GM19397 (cell line): ENCODE data around the gene HGFAC.

ENCODE experiments used
- ATAC-seq: cut with Tn5 transposase; IDR thresholded peaks from one replicate; pipeline ENCODE4 v1.9.1; 2021; ENCODE audit warnings: mild to moderate bottlenecking, moderate library complexity; ENCODE audit not compliant: unreplicated experiment

Gene HGFAC

GRCh38 chr4:3471886-3472285 is 30.1 kb downstream of the HGFAC start:
- ATAC-seq: no peak

DNA sequence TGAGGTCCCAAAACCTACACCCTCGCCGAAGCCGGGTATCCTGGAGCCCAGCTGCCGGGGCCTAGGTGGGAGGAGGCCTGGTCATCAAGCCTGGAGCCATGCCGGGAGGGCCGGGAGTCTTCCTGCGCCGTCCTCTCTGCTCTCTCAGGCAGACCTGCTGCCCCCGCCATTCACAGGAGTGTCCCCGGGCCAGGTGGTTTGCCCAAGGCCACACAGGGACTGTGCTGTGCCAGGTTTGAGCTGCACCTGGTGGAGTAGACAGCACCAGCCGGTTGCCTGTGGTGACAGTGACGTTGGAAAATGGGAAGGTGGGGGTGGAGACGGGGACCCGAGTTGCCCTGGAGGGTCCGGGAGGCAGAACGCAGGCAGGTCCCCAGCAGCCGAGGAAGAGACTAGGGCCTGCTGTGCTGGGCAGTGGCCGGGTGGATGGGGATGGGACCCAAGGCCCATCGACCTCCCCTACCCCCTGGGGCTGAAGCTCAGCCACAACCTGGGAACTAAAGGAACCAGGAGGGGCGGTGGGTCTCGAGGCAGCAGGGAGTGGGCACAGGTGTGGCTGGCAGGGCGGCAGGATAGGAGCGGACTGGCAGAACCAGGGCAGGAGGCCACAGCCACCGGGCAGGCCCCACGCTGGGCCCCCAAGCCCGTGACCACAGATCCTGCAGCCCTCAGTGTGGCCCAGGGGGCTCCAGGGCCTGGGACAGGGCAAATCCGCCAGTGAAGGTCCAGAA is 30.8 kb downstream of the HGFAC start:
- no peak for ATAC-seq

GRCh38 chr4:3473181-3473950 is 31.6 kb downstream of the HGFAC start:
- no peak for ATAC-seq

DNA sequence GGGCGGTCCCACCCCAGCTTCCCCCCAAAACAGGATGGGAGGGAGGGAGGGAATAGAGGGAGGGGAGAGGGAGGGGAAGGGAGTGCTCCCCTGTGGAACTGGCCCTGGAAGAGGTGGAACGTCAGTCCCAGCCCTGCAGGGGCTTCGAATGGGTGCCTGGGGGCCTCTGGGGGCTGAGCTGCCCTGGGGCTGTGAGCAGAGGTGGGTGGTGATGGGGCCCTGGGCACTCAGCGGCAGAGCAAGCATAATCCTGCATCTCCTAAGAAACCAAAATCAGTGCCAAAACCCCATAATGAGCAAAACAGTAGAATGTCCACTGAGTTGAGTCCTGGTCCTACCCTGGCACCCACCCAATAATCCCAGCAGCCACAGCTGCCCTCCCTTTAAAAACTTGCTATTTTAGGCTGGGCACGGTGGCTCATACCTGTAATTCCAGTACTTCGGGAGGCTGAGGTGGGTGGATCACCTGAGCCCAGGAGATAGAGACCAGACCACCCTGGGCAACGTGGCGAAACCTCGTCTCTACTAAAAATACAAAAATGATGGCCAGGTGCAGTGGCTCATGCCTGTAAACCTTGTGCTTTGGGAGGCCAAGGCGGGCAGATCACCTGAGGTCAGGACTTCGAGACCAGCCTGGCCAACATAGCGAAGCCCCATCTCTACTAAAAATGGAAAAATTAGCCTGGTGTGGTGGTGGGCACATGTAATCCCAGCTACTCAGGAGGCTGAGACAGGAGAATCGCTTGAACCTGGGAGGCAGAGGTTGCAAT is 32.4 kb downstream of the HGFAC start:
- no peak for ATAC-seq

GRCh38 chr4:3475041-3475712 is 33.4 kb downstream of the HGFAC start:
- no peak for ATAC-seq

DNA sequence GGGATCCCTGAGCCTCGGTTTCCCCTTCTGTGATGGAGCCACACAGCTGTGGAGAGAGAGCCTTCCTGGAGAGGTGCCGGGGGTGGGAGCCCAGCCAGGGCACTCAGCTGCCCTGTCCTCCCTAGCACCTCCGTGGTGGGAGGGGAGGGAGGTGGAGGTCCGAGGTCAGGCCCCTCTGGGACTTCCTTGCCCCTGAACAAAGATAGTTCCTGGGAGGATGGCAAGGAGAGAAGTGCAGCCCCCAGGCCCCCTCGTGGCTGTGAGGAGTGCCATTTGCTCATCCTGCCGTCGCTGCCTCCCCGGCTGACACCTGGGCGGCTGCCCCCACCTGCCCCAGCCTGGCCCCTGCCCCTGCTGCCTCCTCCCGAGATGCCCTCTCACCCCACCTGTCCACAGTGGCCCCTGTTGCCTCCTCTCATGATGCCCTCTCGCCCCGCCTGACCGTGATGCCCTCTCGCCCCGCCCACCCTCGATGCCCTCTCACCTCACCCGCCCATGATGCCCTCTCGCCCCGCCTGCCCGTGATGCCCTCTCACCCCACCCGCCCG is 34.0 kb downstream of the HGFAC start:
- ATAC-seq: no peak

DNA sequence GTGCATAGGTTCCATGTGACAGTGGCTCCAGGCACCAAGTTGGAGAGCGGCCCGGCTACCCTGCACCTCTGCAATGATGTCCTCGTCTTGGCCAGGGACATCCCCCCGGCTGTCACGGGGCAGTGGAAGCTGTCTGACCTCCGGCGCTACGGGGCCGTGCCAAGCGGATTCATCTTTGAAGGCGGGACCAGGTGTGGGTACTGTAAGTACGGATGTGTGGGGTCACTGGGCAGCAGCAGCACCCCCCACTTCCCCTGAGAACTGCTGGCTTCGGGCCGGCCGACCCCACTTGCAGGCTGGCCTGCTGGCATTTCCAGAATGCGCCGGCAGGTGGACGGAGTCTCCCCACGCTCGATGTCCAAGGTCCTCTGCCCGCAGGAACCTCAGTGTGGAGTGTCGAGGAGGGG is 34.6 kb downstream of the HGFAC start:
- ATAC-seq: no peak

DNA sequence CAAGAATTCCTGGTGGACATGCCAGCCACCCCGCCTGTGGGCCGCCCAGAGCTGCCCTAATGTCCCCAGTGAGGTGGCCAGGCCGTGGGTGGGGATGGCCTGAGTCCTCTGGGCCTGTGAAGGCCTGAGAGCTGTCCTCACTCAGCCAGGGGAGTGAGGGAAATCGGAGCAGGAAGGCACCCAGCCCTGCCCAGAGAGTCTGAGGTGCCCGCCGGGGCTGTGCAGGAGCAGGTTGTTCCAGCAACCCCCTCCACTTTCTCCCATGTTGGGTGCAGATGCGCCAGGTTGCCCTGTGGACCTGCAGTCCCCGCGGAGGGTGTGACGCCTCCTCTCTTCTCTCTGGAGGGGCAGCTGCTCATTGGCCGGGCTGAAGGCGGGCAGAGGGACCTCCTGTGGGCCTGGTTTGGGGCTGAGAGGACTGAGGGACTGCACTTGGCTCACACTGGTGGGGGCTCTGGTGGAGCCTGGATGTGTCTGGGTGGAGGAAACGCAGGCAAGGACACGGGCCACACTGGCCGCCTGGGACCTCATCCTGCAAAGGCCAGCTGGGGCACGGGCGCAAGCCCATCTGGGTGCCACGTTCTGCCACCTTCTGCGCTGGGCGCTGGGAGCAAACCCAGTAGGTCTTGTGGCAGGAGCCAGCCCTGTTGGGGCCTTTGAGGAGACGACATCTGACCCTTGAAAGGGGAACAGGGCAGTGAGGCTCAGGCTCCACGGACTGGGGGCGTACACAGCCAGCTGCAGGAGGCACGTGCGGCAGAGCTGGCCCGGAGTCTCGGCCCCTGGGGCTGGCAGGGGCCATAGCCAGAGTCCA is 35.4 kb downstream of the HGFAC start:
- ATAC-seq: no peak

- no peak for ATAC-seq
These were observed 36.1 kb downstream of the HGFAC start for GRCh38 chr4:3477750-3478430.

- no peak for ATAC-seq
These were observed 36.9 kb downstream of the HGFAC start for GRCh38 chr4:3478446-3479357.

DNA sequence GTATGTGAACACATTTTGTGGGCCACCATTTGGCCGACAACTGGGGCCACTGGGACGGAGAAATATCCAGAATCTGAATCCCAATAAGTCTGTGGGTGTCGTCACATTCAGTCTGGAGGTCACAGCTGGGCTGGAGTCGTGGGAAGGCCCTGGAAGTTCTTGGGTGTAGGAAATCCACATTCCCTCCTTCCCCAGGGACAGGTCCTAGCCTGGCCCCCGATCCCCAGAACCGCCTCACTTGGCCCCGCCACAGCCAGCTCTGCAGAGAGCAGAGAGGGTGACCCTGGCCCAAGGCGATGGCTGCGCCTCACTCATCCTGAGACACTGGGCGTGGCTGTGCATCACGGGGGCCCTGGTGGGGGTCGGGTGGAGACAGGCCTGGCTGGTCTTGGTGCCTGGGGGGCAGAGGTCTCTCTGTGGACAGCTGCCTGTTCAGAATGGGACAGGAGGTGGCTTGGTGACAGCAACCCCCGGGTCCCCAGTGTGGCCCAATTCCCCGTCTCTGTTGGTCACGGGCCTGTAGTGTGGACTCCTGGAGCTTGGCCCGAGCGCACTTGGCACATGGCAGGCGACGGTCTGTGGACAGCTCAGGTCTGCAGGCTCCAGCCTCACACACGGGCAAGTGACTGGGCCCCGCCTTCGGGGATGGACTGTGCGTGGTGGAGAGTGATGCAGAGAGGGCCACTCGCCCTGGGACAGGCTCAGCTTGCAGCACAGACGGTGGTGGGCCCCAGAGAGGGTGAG is 37.8 kb downstream of the HGFAC start:
- no peak for ATAC-seq

DNA sequence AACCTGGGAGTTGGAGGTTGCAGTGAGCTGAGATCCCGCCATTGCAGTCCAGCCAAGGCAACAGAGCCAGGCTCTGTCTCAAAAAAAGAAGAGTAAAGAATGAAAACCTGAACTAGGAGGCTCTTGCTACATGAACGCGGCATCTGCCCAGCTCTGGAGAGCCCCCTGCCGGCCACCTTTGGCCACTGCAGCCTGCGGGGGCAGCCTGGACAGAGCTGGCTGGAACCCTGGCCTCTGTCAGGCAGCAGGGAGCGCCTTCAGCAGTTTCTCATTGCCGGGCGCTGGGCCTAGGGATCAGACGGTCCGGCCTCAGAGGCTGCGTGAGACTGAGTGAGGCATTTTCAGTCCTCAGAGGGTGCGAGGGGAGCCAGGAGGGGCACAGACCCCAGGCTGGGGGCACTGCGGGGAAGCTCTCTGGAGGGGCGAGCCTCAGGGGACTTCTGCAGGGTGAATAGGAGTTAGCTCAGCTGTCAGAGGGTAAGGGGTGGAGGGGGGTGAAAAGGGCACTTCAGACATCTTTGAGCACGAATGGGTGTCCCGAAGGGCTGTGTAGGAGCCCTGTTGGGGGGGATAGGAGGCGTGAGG is 38.9 kb downstream of the HGFAC start:
- no peak for ATAC-seq

GRCh38 chr4:3481113-3481531 is 39.4 kb downstream of the HGFAC start:
- ATAC-seq: no peak

- ATAC-seq: no peak
These were observed 40.1 kb downstream of the HGFAC start for GRCh38 chr4:3481783-3482393.

DNA sequence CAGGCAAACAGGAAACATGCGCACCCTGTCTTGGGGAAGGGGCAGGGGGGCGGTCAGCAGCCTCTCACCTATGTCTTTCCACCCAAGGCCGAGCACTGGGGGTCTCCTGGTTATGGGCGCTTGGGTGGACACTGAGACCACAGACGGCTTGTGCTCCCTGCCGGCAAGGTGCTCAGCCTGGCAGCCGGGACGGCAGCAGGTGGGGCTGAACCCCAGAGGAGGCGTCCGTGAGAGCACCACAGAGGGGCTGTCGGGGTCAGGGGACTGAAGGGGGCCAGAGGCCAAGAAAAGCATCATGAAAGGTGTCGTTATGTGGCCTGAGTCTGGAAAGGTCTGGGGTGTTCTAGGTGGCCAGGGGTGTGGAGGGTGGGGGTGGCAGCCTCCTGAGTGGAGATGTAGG is 40.9 kb downstream of the HGFAC start:
- ATAC-seq: no peak

DNA sequence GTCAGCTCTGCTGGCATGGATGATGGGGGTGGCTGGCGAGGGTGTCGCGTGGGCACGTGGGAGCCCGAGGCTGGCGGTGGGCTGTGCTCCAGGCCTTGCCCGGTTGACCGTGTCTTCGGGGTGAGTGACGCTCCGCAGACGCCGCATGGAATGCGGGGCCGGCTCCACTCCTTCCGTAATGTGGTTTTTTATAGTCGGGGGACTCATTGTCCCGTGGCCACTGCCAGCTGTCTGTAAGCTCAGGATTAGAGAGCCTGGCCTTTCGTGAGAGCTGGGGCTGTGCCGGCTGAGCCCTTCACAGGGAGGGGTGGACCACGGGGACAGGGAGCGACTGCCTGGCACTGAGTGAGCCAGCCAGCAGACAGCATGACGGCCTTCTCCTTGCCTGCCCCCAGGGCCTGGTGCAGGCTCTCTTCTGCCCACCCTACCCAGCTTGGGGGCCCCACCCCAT is 41.7 kb downstream of the HGFAC start:
- no peak for ATAC-seq
